Esophagus (tissue), 2 donors: ENCODE measurements around the gene ESCO1. TPM values are rescaled to one million over a fixed set of nuclear protein-coding genes. Genes with fewer than 3 reads are reported as not detected.

Source experiments
- H3K27ac ChIP-seq, 2 donors: one replicate each; pipeline ENCODE4 v1.5.1; 2013; ENCODE audit warnings: low read depth in 2 of 2, mild to moderate bottlenecking in 2 of 2, inconsistent platforms in 1 of 2, low read length in 1 of 2, moderate library complexity in 1 of 2
- H3K27me3 ChIP-seq, 2 donors: one replicate each; pipeline ENCODE4 v1.6.1; 2013; ENCODE audit warnings: low read length in 2 of 2, control low read depth in 1 of 2, mild to moderate bottlenecking in 1 of 2; ENCODE audit not compliant: insufficient read depth in 2 of 2, control insufficient read depth in 1 of 2
- H3K36me3 ChIP-seq, 2 donors: one replicate each; pipeline ENCODE4 v1.6.1; 2013; ENCODE audit warnings: low read length in 1 of 2; ENCODE audit not compliant: control insufficient read depth in 2 of 2, insufficient read depth in 2 of 2
- H3K4me1 ChIP-seq, 2 donors: one replicate each; pipeline ENCODE4 v1.6.1; 2013; ENCODE audit warnings: low read length in 1 of 2; ENCODE audit not compliant: control insufficient read depth in 2 of 2, insufficient read depth in 2 of 2
- H3K4me3 ChIP-seq, 2 donors: one replicate each; pipeline ENCODE4 v1.5.1; 2013; ENCODE audit warnings: low read length in 2 of 2, mild to moderate bottlenecking in 2 of 2, low read depth in 1 of 2, moderate library complexity in 1 of 2
- H3K9me3 ChIP-seq, 2 donors: one replicate each; pipeline ENCODE4 v1.6.1; 2013; ENCODE audit warnings: mild to moderate bottlenecking in 2 of 2, low read depth in 1 of 2, low read length in 1 of 2, moderate library complexity in 1 of 2; ENCODE audit not compliant: control insufficient read depth in 2 of 2, insufficient read depth in 1 of 2
- WGBS, 2 donors: extraction: QIAGEN DNeasy Blood & Tissue Kit; methylation state at CpG; one replicate each; pipeline ENCODE4 v1.1.7; 2013; 5-methylcytosine and 5-hydroxymethylcytosine counted together
- polyA plus RNA-seq, 2 donors: library from polyadenylated mRNA; stranded (reverse); fragments of 200-250 nt; gene quantifications; one replicate each; pipeline ENCODE4 v1.2.3, GENCODE V29; 2013
- donor health status: healthy with polysubstance abuse.
- donor health status: Bipolar disorder and iron deficiency.

ESCO1 gene
- polyA plus RNA-seq, 2 donors: 7.2 to 8.9 TPM

GRCh38 chr18:21499997-21500396, 100.5 kb downstream of the ESCO1 start:
- Histone ChIP-seq H3K27me3 (no peaks in the 10 kb centered on the region), H3K36me3 (no peaks in the 10 kb centered on the region)
- WGBS, 2 donors: 88 to 89% methylated on average over 16 of the region's 16 CpGs

DNA sequence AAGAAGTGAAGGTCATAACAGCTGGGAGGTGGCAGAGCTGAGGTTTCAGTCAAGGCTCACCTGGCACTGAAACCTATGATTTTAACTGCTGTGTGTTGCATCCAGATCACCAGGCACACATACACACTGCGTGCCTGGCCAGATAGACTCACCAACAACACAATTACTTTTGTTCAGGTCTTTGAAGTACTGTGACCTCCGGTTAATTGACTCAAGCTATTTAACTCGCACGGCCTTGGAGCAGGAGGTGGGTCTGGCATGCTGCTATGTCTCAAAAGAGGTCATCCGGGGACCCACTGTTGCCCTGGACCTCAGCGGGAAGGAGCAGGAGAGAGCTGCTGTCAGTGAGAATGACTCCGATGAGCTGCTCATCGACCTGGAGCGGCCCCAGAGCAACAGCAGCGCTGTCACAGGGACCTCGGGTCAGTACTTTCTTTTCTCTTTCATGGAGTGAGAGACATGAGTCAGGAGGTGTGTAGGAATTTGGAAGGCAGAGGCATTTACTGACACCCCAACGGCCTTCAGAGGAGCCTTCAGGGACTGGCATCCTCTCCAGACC, 104.1 kb downstream of the ESCO1 start:
- 80 to 87% methylated on average over 12 of the region's 12 CpGs for WGBS, 2 donors
- no peaks in the 10 kb centered on the region for H3K36me3 ChIP-seq
- no peaks in the 10 kb centered on the region for H3K9me3 ChIP-seq
- H3K27me3 ChIP-seq: no peaks in the 10 kb centered on the region
- no peak overlapping the region for H3K4me3 ChIP-seq
- H3K27ac ChIP-seq: no peak overlapping the region
- no peaks in the 10 kb centered on the region for H3K4me1 ChIP-seq

More at GRCh38 chr18:21499997-21500396, 100.5 kb downstream of the ESCO1 start:
- Histone ChIP-seq H3K27ac (no peak overlapping the region), H3K4me1 (no peaks in the 10 kb centered on the region), H3K4me3 (no peak overlapping the region), H3K9me3 (no peaks in the 10 kb centered on the region)

GRCh38 chr18:21490748-21491147, 109.8 kb downstream of the ESCO1 start:
- no peaks in the 10 kb centered on the region for H3K27me3 ChIP-seq

DNA sequence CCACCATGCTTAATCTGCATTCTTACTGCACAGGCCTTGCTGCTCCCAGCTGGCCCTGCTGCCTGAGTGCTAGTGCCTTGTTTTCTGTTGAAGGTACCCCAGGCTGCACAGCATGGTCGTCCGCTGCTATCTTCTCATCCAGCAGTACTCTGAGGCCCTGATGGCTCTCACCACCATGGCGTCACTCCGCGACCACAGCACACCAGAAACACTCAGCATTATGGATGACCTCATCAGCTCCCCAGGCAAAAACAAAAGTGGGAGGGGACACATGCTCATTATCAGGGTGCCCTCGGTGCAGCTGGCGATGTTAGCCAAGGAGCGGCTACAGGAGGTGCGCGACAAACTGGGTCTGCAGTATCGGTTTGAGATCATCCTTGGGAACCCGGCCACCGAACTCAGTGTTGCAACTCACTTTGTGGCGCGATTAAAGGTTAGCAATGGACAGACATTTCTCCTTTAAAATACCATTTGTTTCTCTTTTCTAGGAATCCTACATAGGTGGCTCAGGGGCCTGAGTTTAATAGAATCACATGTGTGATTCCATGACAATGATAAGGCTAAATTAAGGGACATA, 110.5 kb downstream of the ESCO1 start:
- H3K4me1 ChIP-seq: no peaks in the 10 kb centered on the region
- WGBS, 2 donors: 93% methylated on average over 15 of the region's 15 CpGs
- no peak overlapping the region for H3K4me3 ChIP-seq
- no peaks in the 10 kb centered on the region for H3K9me3 ChIP-seq
- no peaks in the 10 kb centered on the region for H3K36me3 ChIP-seq
- no peak overlapping the region for H3K27ac ChIP-seq
- no peaks in the 10 kb centered on the region for H3K27me3 ChIP-seq

More at GRCh38 chr18:21490748-21491147, 109.8 kb downstream of the ESCO1 start:
- WGBS, 2 donors: 70% methylated on average over 4 of the region's 4 CpGs
- Histone ChIP-seq H3K4me3 (no peak overlapping the region), H3K4me1 (no peaks in the 10 kb centered on the region), H3K9me3 (no peaks in the 10 kb centered on the region), H3K36me3 (no peaks in the 10 kb centered on the region), H3K27ac (no peak overlapping the region)

- 46 to 48% methylated on average over 6 of the region's 6 CpGs for WGBS, 2 donors
- Histone ChIP-seq H3K4me3 (no peak overlapping the region), H3K27me3 (no peaks in the 10 kb centered on the region), H3K27ac (no peak overlapping the region), H3K36me3 (no peaks in the 10 kb centered on the region), H3K9me3 (no peaks in the 10 kb centered on the region), H3K4me1 (no peaks in the 10 kb centered on the region)
Observed at GRCh38 chr18:21489119-21489750, 111.3 kb downstream of the ESCO1 start.

DNA sequence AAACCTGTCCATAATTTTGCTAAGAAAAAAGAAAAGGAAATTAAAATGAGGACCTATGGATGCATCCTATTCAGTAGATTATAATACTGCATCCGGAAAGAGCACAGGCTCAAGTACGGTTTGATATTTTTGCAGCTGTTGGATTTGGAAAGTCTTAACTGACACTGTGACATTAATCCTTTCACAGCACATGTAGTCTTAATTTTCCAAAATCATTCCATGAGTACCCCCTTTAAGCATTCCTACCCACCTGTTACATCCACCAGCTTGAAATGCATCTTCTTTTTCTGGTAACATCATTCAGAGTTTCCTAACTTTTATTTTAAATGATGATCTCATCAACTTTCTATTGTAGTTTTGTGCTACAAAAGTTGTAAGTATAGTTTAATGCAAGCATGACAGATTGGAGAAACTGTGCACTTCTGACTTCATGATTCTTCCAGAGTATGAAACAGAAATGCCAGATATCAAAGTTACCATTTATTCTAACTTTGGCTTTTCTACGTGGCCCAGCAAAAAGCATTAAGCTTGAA, 113.5 kb downstream of the ESCO1 start:
- no peaks in the 10 kb centered on the region for H3K27me3 ChIP-seq
- no peaks in the 10 kb centered on the region for H3K9me3 ChIP-seq
- H3K27ac ChIP-seq: no peak overlapping the region
- no peak overlapping the region for H3K4me3 ChIP-seq
- WGBS, 2 donors: 78 to 83% methylated on average over 3 of the region's 3 CpGs
- H3K36me3 ChIP-seq: no peaks in the 10 kb centered on the region
- no peaks in the 10 kb centered on the region for H3K4me1 ChIP-seq

GRCh38 chr18:21484851-21485636, 115.5 kb downstream of the ESCO1 start:
- Histone ChIP-seq H3K9me3 (no peaks in the 10 kb centered on the region), H3K27me3 (no peaks in the 10 kb centered on the region), H3K4me1 (no peaks in the 10 kb centered on the region), H3K4me3 (no peak overlapping the region), H3K36me3 (no peaks in the 10 kb centered on the region), H3K27ac (no peak overlapping the region)
- WGBS, 2 donors: 58 to 63% methylated on average over 7 of the region's 7 CpGs

DNA sequence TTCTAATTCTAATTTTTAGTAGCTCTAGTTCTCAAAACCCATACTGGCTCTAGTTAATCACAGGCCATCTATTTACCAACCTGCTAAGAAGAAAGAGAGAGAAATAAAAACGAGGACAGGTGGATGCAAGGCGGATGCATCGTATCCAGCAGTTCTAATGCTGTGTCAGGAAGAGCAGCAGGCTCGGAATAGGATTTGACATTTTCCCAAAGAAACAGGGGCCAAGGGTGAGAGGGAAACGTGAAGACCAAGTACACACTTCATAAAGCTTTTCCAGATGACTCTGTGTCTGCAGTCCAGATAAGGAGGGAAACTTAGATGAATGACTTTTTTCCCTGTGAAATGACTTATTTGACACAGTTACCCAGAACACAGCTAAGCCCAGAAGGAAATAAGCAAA, 117.5 kb downstream of the ESCO1 start:
- Histone ChIP-seq H3K36me3 (no peaks in the 10 kb centered on the region), H3K9me3 (no peaks in the 10 kb centered on the region), H3K27ac (no peak overlapping the region), H3K4me3 (no peak overlapping the region), H3K4me1 (no peaks in the 10 kb centered on the region), H3K27me3 (no peaks in the 10 kb centered on the region)
- 75 to 76% methylated on average over 5 of the region's 5 CpGs for WGBS, 2 donors

DNA sequence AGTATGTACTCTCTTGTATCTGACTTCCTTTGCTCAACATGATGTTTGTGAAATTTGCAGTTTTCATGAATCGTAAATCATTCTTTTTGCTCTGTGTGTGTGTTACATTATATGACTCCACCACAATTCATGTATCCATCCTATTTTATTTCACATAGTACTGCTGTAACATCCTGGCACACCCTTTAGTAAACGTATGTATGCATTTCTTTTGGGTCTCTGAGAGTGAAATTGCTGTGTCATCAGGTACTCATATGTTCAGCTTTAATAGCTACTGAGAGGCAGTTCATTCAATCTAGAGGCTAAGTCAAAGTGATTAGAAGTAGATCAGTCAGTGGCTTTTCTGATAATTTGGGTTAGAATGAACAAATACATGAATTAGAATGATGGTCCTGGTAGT, 118.8 kb downstream of the ESCO1 start:
- Histone ChIP-seq H3K9me3 (no peaks in the 10 kb centered on the region), H3K27ac (no peak overlapping the region), H3K4me1 (no peaks in the 10 kb centered on the region), H3K27me3 (no peaks in the 10 kb centered on the region), H3K36me3 (no peaks in the 10 kb centered on the region), H3K4me3 (no peak overlapping the region)
- WGBS, 2 donors: 69 to 75% methylated on average over 2 of the region's 2 CpGs
